ENCODE results near the gene NDUFAF7.

NDUFAF7 gene, protein sequence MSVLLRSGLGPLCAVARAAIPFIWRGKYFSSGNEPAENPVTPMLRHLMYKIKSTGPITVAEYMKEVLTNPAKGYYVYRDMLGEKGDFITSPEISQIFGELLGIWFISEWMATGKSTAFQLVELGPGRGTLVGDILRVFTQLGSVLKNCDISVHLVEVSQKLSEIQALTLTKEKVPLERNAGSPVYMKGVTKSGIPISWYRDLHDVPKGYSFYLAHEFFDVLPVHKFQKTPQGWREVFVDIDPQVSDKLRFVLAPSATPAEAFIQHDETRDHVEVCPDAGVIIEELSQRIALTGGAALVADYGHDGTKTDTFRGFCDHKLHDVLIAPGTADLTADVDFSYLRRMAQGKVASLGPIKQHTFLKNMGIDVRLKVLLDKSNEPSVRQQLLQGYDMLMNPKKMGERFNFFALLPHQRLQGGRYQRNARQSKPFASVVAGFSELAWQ

DNA sequence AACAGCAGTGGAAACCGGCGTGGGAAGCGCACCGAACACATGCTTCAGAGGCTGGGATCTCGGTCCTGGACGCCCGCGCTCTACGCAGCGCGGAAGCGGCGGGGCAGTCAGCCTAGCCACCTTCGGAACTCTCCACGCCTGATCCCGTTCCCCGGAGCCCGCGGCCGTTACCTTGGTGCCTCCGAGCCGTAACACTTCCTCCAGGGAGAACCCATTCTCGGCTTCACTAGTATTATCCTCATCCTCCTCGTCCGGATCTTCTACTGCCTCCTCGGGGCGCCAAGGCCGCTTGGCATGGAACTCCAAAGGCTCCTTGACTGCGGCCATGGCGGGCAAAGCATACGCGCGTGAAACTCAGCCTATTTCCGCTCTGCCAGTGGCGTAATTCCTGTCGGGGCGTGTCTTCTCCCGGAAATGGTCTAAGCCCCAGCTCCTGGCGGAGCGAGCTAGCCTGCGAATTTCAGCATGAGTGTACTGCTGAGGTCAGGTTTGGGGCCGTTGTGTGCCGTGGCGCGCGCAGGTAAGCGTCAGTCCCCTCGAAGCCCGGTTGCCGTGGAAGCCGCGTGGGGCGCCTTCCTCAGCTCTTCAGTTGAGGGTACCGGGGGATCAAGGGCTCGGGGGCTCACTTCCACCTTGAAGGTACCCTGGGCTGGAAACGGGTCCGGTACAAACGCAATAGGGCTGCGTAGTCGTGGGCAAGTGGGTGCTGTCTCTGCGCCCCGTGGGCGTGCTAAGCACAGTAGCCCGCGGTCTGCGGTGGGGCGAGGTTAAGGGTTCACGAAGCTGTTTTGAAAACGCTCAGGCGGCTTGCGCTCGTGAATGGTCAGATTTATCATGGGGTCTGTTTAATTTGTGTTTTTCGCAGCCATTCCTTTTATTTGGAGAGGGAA, at the start of gene NDUFAF7, which contains the start of gene CEBPZ:
NDUFAF7 (plus strand) TSS at position 418 of the 890 bp plus-strand sequence; CDS start at position 466, 48 bp downstream.
CEBPZ (minus strand) TSS at position 356 of the 890 bp plus-strand sequence; CDS start at position 327, 29 bp downstream.
- TF ChIP-seq ZNF70 (CRISPR knock-in tag; IDR thresholded peaks at IDR 0.05), result 0 out of 2 replicates have a peak, but pooled peaks have one; percentile 59
- TF ChIP-seq, protein P1, sequence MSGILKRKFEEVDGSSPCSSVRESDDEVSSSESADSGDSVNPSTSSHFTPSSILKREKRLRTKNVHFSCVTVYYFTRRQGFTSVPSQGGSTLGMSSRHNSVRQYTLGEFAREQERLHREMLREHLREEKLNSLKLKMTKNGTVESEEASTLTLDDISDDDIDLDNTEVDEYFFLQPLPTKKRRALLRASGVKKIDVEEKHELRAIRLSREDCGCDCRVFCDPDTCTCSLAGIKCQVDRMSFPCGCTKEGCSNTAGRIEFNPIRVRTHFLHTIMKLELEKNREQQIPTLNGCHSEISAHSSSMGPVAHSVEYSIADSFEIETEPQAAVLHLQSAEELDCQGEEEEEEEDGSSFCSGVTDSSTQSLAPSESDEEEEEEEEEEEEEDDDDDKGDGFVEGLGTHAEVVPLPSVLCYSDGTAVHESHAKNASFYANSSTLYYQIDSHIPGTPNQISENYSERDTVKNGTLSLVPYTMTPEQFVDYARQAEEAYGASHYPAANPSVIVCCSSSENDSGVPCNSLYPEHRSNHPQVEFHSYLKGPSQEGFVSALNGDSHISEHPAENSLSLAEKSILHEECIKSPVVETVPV (CRISPR knock-in tag; IDR thresholded peaks at IDR 0.05), result 0 out of 2 replicates have a peak, but pooled peaks have one; percentile 33
- no peak for TF ChIP-seq ISL1 (CRISPR knock-in tag; IDR thresholded peaks at IDR 0.05)
- no peak for TF ChIP-seq ZC3H10 (CRISPR knock-in tag; IDR thresholded peaks at IDR 0.05)
- TF ChIP-seq PPARA (CRISPR knock-in tag; IDR thresholded peaks at IDR 0.05; ENCODE audit: borderline replicate concordance), result 0 out of 2 replicates have a peak, but pooled peaks have one; percentile 26
- 0 out of 2 replicates have a peak, but pooled peaks have one; percentile 16 for TF ChIP-seq ZFP30 (CRISPR knock-in tag; IDR thresholded peaks at IDR 0.05)
- peak; percentile 99 for ATAC-seq

DNA sequence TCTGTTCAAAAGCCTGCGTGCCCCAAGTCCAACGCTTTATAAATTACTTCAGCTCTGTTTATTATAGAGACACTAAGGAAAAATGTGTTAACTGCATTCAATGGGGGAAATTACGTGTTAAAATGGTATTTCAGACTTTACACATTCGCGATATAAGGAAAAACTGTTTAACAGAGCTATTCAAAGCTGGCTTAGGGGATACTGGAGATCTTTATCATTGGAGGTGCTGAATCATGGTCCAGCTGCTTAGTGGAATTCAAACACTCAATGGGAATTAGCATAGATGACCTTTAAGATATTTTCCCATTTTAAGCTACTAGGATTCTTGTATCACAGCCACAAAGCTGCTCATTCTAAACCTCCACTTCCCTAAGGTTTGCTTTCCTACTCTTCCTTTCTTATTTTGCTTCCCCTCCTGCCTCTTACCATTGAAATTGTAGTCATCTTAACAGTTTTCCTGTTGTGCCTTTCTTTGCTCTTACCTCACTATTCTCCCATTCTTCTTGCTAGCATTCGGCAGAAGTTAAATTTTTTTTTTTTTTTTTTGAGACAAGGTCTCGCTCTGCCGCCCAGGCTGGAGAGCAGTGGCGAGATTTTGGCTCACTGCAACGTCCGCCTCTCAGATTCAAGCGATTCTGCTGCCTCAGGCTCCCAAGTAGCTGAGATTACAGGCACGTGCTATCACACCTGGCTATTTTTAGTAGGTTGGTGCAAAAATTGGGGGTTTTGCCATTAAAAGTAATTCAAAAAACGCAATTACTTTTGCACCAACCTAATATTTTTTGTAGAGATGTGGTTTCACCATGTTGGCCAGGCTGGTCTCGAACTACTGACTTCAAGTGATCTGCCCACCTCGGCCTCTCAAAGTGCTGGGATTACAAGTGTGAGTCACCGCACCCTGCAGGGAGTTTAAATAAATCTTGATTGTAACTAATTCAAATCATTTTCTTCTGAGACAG, 49.5 kb upstream of the NDUFAF7 start:
- ATAC-seq, result no peak
- TF ChIP-seq ZFP30 (CRISPR knock-in tag; IDR thresholded peaks at IDR 0.05) (no peak), GLIS3 (CRISPR knock-in tag; IDR thresholded peaks at IDR 0.05) (no peak), ARNTL (CRISPR knock-in tag; IDR thresholded peaks at IDR 0.05; ENCODE audit: borderline replicate concordance, low read depth) (no peak), BACH2 (CRISPR knock-in tag; IDR thresholded peaks at IDR 0.05; ENCODE audit: borderline replicate concordance) (no peak), CSDC2 (CRISPR knock-in tag; IDR thresholded peaks at IDR 0.05) (no peak), ZFP3 (CRISPR knock-in tag; IDR thresholded peaks at IDR 0.05) (no peak), OSR1 (CRISPR knock-in tag; IDR thresholded peaks at IDR 0.05) (no peak), TOX (CRISPR knock-in tag; IDR thresholded peaks at IDR 0.05; ENCODE audit: borderline replicate concordance) (no peak), RARB (CRISPR knock-in tag; IDR thresholded peaks at IDR 0.05) (no peak), ZNF8 (CRISPR knock-in tag; IDR thresholded peaks at IDR 0.05) (no peak), ZC3H10 (CRISPR knock-in tag; IDR thresholded peaks at IDR 0.05) (no peak), TCF4 (CRISPR knock-in tag; IDR thresholded peaks at IDR 0.05; ENCODE audit: borderline replicate concordance) (no peak), SNAI2 (CRISPR knock-in tag; IDR thresholded peaks at IDR 0.05) (no peak), ESRRG (CRISPR knock-in tag; IDR thresholded peaks at IDR 0.05) (no peak), ZNF565 (CRISPR knock-in tag; conservative IDR thresholded peaks at IDR 0.05; ENCODE audit: low read depth) (no peak)
- TF ChIP-seq, protein P2, sequence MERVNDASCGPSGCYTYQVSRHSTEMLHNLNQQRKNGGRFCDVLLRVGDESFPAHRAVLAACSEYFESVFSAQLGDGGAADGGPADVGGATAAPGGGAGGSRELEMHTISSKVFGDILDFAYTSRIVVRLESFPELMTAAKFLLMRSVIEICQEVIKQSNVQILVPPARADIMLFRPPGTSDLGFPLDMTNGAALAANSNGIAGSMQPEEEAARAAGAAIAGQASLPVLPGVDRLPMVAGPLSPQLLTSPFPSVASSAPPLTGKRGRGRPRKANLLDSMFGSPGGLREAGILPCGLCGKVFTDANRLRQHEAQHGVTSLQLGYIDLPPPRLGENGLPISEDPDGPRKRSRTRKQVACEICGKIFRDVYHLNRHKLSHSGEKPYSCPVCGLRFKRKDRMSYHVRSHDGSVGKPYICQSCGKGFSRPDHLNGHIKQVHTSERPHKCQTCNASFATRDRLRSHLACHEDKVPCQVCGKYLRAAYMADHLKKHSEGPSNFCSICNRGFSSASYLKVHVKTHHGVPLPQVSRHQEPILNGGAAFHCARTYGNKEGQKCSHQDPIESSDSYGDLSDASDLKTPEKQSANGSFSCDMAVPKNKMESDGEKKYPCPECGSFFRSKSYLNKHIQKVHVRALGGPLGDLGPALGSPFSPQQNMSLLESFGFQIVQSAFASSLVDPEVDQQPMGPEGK (CRISPR knock-in tag; IDR thresholded peaks at IDR 0.05; ENCODE audit: borderline replicate concordance), result no peak
- TF ChIP-seq, protein P3, sequence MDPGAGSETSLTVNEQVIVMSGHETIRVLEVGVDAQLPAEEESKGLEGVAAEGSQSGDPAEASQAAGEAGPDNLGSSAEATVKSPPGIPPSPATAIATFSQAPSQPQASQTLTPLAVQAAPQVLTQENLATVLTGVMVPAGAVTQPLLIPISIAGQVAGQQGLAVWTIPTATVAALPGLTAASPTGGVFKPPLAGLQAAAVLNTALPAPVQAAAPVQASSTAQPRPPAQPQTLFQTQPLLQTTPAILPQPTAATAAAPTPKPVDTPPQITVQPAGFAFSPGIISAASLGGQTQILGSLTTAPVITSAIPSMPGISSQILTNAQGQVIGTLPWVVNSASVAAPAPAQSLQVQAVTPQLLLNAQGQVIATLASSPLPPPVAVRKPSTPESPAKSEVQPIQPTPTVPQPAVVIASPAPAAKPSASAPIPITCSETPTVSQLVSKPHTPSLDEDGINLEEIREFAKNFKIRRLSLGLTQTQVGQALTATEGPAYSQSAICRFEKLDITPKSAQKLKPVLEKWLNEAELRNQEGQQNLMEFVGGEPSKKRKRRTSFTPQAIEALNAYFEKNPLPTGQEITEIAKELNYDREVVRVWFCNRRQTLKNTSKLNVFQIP (CRISPR knock-in tag; IDR thresholded peaks at IDR 0.05; ENCODE audit: borderline replicate concordance, low read depth), result no peak
- TF ChIP-seq, protein P4, sequence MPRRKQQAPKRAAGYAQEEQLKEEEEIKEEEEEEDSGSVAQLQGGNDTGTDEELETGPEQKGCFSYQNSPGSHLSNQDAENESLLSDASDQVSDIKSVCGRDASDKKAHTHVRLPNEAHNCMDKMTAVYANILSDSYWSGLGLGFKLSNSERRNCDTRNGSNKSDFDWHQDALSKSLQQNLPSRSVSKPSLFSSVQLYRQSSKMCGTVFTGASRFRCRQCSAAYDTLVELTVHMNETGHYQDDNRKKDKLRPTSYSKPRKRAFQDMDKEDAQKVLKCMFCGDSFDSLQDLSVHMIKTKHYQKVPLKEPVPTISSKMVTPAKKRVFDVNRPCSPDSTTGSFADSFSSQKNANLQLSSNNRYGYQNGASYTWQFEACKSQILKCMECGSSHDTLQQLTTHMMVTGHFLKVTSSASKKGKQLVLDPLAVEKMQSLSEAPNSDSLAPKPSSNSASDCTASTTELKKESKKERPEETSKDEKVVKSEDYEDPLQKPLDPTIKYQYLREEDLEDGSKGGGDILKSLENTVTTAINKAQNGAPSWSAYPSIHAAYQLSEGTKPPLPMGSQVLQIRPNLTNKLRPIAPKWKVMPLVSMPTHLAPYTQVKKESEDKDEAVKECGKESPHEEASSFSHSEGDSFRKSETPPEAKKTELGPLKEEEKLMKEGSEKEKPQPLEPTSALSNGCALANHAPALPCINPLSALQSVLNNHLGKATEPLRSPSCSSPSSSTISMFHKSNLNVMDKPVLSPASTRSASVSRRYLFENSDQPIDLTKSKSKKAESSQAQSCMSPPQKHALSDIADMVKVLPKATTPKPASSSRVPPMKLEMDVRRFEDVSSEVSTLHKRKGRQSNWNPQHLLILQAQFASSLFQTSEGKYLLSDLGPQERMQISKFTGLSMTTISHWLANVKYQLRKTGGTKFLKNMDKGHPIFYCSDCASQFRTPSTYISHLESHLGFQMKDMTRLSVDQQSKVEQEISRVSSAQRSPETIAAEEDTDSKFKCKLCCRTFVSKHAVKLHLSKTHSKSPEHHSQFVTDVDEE (CRISPR knock-in tag; IDR thresholded peaks at IDR 0.05), result no peak
- TF ChIP-seq, protein P5, sequence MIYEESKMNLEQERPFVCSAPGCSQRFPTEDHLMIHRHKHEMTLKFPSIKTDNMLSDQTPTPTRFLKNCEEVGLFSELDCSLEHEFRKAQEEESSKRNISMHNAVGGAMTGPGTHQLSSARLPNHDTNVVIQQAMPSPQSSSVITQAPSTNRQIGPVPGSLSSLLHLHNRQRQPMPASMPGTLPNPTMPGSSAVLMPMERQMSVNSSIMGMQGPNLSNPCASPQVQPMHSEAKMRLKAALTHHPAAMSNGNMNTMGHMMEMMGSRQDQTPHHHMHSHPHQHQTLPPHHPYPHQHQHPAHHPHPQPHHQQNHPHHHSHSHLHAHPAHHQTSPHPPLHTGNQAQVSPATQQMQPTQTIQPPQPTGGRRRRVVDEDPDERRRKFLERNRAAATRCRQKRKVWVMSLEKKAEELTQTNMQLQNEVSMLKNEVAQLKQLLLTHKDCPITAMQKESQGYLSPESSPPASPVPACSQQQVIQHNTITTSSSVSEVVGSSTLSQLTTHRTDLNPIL (CRISPR knock-in tag; IDR thresholded peaks at IDR 0.05; ENCODE audit: low read depth), result no peak

Measured in SK-N-SH treated with all-trans-retinoic acid at 6 μM for 48 hours (cell line).